ENCODE measurements around the gene COL20A1. TPM values are rescaled to one million over a fixed set of nuclear protein-coding genes. Genes with fewer than 3 reads are reported as not detected.

COL20A1 gene
- total RNA-seq, 3 donors from 2014 or later = not detected

DNA sequence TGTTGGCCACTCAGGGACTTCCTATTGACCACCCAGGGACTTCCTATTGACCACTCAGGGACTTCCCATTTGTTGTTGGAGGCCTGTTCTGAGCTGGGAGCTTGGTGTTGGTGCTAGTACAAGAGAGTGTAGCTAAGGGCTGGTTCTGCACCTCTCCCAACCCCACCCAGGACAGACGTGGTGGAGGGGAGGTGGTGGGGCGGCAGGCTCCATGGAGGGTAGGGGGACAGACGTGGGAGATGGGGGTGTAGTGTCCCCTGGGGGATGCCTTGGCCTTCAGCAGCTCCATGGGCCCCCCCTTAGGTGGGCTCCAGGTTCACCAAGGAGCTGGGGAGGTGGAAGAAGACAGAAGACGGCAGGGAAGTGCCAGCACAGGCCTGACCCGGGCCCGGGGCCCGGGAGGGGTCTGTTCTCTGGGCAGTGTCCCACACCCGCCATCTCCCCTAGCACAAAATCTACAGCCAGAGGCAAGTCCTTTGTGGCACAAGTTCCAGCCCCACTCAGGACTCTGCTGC is 34.3 kb downstream of the COL20A1 start:
- peaks cover 0 to 59% of the 10 kb centered on the region in 2 donors for H3K27me3 ChIP-seq
- peaks cover 0 to 4% of the 10 kb centered on the region in 2 donors for H3K9me3 ChIP-seq
- TF ChIP-seq POLR2AphosphoS5 (IDR thresholded peaks at IDR 0.05) = no peak
- H3K36me3 ChIP-seq = no peaks in the 10 kb centered on the region
- DNase-seq (ENCODE audit: low spot score in 2 of 2) = no peak
- no peaks in the 10 kb centered on the region for H3K4me1 ChIP-seq
- H3K27ac ChIP-seq = peak overlapping the region in 1 of 2 donors; percentile 19
- intact Hi-C loops (cut with DNase I; ENCODE audit: low total_unique reads) = no loop called here
- no peak overlapping the region for H3K4me3 ChIP-seq

DNA sequence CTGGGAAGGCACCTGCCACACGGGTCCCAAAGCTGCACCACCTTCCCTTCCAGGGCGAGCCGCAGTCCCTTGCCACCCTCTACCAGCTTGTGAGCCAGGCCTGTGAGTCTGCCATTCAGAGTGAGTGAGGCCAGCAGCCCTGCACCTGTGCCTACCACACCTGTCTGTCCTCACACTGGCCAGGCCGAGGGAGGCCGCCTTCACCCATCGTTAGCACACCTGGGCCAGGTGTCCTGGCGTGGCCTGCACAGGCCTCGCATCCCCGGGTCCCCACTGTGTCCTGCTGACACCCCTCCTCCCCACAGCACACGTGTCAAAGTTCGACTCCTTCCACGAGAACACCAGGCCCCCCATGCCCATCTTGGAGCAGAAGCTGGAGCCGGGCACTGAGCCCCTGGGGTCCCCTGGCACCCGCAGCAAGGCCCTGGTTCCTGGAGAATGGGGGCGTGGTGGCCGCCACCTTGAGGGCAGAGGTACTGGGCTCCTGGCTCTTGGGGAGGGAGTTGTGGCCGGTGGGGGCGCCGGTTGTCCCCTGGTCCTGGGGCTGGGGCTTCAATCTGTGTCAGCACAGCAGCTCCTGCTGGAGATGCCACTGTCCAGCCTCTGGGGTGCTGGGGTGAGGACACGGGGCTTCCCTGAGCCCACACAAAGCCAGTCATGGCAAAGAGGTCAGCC is 35.2 kb downstream of the COL20A1 start:
- H3K27me3 ChIP-seq = peaks cover 2 to 60% of the 10 kb centered on the region in 2 donors
- H3K4me3 ChIP-seq = no peak overlapping the region
- no peaks in the 10 kb centered on the region for H3K4me1 ChIP-seq
- intact Hi-C loops (cut with DNase I; ENCODE audit: low total_unique reads) = no loop called here
- peaks cover 0 to 4% of the 10 kb centered on the region in 2 donors for H3K9me3 ChIP-seq
- H3K27ac ChIP-seq = no peak overlapping the region
- no peaks in the 10 kb centered on the region for H3K36me3 ChIP-seq
- TF ChIP-seq POLR2A (IDR thresholded peaks at IDR 0.05) (no peak), POLR2AphosphoS5 (IDR thresholded peaks at IDR 0.05) (no peak)
- TF ChIP-seq, protein P1, sequence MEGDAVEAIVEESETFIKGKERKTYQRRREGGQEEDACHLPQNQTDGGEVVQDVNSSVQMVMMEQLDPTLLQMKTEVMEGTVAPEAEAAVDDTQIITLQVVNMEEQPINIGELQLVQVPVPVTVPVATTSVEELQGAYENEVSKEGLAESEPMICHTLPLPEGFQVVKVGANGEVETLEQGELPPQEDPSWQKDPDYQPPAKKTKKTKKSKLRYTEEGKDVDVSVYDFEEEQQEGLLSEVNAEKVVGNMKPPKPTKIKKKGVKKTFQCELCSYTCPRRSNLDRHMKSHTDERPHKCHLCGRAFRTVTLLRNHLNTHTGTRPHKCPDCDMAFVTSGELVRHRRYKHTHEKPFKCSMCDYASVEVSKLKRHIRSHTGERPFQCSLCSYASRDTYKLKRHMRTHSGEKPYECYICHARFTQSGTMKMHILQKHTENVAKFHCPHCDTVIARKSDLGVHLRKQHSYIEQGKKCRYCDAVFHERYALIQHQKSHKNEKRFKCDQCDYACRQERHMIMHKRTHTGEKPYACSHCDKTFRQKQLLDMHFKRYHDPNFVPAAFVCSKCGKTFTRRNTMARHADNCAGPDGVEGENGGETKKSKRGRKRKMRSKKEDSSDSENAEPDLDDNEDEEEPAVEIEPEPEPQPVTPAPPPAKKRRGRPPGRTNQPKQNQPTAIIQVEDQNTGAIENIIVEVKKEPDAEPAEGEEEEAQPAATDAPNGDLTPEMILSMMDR (IDR thresholded peaks at IDR 0.05) = no peak
- no peak for DNase-seq (ENCODE audit: low spot score in 2 of 2)

DNA sequence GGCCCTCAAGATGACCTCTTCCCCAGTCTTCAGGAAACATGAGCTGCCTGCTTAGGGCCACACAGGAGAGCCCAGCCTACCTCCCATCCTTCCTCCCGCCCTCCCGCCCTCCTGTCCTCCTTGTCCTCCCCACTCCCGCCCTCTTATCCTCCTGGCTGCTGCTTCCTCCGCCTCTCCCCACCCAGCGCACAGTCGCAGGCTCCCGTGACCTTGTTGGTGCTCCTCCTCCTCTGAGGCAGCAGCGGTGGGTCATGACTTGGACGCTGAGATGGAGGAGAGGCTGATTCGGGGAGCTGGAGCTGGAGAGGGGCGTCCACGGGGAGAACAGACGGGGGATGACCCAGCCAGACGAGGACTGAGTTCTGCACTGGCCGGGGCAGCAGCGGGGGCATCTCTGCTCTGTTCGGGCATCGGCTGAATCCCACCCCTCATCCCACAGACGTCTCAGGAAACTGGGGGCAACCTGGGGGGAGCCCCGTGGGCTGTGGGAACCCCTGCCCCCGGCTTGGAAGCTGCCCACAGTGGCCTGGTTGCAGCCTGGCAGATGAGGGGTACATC is 35.8 kb downstream of the COL20A1 start:
- no peak overlapping the region for H3K27ac ChIP-seq
- TF ChIP-seq POLR2AphosphoS5 (IDR thresholded peaks at IDR 0.05) (no peak), POLR2A (IDR thresholded peaks at IDR 0.05) (no peak)
- TF ChIP-seq, protein P1 (IDR thresholded peaks at IDR 0.05) = no peak
- H3K9me3 ChIP-seq = peaks cover 0 to 4% of the 10 kb centered on the region in 2 donors
- intact Hi-C loops (cut with DNase I; ENCODE audit: low total_unique reads) = no loop called here
- H3K36me3 ChIP-seq = no peaks in the 10 kb centered on the region
- no peaks in the 10 kb centered on the region for H3K4me1 ChIP-seq
- DNase-seq (ENCODE audit: low spot score in 2 of 2) = no peak
- no peak overlapping the region for H3K4me3 ChIP-seq
- peaks cover 2 to 64% of the 10 kb centered on the region in 2 donors for H3K27me3 ChIP-seq

DNA sequence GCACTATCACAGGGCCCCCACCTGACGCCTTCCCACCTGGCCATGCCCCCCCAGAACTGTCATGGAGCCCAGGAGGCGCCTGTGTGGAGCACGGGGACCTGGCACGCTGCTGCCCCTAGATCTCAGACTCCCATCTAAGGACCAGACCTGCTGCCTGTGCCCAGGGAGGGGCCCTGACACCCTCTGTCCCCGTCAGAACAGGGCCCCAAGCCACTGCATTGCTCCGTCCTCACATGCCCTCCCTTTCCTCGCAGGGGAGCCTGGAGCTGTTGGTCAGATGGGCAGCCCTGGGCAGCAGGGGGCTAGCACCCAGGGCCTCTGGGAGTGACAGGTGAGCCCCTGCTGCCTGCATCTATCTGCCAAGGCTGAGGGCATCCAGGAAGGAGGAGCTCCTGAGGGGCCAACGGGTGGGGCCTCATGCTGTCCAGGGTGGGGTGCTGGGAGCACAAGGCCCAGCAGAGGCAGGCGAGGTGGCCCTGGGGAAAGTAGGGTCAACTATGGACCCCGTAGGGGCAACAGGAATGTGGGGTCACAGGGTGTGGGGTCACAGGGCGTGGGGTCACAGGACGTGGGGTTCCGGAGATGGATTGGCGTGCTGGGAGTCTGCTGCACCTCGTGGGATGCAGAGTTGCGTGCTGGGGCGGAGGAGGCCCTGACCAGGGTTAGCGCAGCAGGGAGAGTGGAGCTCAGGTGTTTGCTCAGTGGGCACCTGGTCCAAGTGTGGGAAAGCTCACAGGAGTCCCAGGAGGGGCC is 36.5 kb downstream of the COL20A1 start:
- H3K4me3 ChIP-seq = no peak overlapping the region
- no peak for DNase-seq (ENCODE audit: low spot score in 2 of 2)
- H3K36me3 ChIP-seq = no peaks in the 10 kb centered on the region
- intact Hi-C loops (cut with DNase I; ENCODE audit: low total_unique reads) = no loop called here
- no peak overlapping the region for H3K27ac ChIP-seq
- peaks cover 2 to 65% of the 10 kb centered on the region in 2 donors for H3K27me3 ChIP-seq
- H3K4me1 ChIP-seq = no peaks in the 10 kb centered on the region
- TF ChIP-seq, protein P1 (IDR thresholded peaks at IDR 0.05) = no peak
- TF ChIP-seq POLR2AphosphoS5 (IDR thresholded peaks at IDR 0.05) = no peak
- TF ChIP-seq POLR2A (IDR thresholded peaks at IDR 0.05) = no peak
- H3K9me3 ChIP-seq = peaks cover 0 to 4% of the 10 kb centered on the region in 2 donors

DNA sequence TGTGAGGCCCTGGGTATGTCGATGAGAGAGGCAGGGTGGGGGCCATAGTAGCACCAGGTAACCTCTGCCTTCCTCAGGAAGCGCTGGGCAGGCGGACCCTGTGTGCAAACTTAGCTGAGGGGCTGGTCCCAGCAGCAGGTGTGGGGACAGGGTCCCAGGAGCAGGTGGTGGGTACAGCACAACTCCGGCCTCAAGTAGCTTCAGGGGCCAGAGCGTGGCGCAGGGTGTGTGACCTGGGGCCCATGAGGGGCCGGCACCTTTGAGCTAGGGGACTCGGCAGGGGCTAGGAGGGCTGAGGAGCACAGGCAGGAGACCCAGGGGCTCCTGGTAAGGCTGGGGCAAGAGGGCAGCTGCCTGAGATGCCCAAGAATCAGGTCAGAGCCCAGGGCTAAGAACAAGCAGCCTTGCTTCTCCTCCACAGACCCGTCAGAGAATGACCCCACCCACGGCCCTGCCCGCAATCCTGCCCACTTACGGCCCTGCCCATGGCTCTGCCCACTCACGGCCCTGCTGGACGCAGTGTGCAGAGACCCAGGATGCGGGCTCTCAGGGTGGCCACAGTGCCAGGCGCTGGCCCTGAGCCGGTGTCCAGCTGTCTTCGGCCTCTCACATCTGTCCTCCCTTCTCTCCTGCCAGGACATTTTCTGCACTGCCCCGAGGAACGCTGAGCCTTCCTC is 37.2 kb downstream of the COL20A1 start:
- Histone ChIP-seq H3K27ac (no peak overlapping the region), H3K36me3 (no peaks in the 10 kb centered on the region), H3K4me1 (no peaks in the 10 kb centered on the region), H3K27me3 (peaks cover 2 to 65% of the 10 kb centered on the region in 2 donors), H3K9me3 (peaks cover 0 to 4% of the 10 kb centered on the region in 2 donors), H3K4me3 (no peak overlapping the region)
- intact Hi-C loops (cut with DNase I; ENCODE audit: low total_unique reads) = no loop called here
- DNase-seq (ENCODE audit: low spot score in 2 of 2) = no peak
- no peak for TF ChIP-seq POLR2AphosphoS5 (IDR thresholded peaks at IDR 0.05)
- TF ChIP-seq, protein P1 (IDR thresholded peaks at IDR 0.05) = no peak
- no peak for TF ChIP-seq POLR2A (IDR thresholded peaks at IDR 0.05)
